Activated CD4-positive, alpha-beta T cell treated with anti-CD3 and anti-CD28 coated beads, Interleukin-2, Interleukin-4, amounts not matched to agents 100 ng/mL and 50 ng/mL, durations not matched to agents 16 hours and 8 hours (primary cell): ENCODE data around the gene C16orf74.

Experiments
- DNase-seq: peaks from one replicate; pipeline ENCODE4 v3.0.0-alpha.2; 2020; ENCODE audit warnings: low spot score

C16orf74 gene

DNA sequence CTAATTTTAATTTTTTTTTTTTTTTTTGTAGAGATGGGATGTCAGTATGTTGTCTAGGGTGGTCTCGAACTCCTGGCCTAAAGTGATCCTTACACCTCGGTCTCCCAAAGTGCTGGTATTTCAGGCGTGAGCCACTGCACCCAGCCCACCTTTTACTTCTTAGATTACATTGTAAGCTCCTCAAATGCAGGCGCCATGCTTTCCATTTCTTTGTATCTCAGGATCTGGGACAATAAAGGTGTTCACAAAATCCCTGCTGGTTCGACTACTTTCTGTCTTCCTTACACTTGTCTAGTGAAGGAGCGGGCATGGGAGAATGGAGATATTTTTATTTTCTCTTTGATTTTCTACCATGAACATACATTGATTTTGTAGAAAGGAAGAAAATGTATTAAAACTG lies 23.2 kb upstream of the C16orf74 start:
- DNase-seq = no peak

DNA sequence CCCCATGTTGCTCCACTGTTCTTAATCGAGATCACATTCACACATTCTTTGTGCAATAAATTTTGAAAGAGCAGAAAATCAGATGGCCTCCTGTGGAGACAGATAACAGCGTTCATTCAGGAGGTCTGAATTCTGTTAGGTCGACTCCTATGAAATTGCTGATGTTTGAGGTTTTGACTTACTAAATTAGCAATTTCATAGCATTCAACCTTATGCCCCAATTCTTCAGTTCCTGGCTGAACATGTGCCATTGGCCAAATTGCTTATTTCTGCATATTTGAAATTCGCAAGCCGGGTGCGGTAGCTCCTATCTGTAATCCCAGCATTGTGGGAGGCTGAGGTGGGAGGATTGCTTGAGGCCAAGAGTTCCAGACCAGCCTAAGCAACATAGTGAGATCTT lies 22.1 kb upstream of the C16orf74 start:
- no peak for DNase-seq

DNA sequence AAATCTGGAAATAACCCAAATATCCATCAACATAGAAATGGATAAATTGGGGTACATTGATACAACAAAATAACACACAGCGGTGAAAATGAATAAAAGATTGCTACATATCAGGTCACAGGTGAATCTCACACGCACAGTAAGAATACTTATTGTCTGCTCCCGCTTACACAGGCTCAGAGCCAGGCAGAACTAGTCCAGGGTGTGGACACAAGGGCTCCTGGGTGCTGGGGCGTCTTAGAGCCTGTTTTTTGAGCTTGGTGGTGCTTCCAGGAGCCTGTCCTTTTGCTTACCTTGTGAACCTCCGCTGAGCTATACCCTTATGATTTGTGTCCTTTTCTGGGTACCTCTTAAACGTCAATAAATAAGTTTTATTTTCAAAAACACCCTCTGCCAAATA lies 19.8 kb upstream of the C16orf74 start:
- no peak for DNase-seq

DNA sequence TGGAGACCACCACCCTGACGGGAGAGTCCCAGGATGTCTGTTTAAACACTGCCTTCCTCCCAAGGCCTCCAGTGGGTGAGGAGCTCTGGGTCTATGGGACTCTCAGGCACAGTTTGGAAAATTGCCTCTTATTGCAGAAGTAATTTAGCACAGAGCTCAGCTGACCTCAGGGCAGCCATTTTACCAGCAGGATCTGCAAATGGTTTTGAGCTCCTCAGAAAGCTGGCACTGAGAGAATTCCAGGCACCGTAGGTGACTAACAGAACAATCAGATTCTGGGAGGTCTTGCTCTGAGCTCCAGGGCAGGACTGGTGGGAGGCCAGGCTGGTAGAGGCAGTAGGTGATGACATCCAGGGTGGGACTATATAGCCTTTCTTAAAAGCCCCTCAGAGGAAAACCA lies 17.3 kb upstream of the C16orf74 start:
- no peak for DNase-seq

DNA sequence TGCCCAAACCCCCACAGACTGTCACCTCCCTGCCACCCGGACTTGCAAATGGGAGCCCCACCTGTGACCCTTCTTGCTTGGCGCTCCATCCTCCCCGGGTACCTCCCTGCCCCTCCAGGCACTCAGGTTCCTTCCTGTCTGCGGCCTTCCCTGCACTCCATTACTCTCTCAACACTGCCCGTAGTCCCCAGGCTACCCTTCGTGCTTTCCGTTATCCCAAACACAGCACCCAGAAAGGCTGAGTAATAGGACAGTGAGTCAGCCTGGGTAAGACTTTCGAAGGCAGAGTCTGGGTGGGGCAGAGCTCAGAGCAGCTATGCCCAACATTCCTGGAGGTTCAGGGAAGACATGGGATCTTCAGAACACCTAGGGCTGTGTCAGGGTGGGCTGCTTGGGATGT lies 16.6 kb upstream of the C16orf74 start:
- no peak for DNase-seq

DNA sequence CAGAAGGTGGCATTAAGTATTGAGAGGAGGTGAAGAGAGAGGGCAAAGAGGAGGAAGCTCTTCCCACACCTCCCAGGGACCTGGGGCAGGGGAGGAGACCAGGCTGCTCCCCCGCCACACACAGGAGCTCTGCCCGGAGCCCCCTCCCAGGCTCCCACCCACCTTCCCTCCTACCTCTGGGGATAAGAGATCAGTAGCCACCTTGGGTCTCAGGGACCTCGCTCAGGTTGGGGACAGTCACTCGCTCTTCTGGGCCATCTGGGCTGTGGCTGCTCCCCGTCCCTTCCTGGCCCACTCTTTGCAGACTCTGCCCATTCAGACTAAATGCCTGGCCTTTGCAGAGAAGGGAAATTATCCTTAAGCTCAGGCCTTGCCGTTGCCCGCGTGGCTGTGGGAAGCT lies 14.9 kb upstream of the C16orf74 start:
- no peak for DNase-seq

DNA sequence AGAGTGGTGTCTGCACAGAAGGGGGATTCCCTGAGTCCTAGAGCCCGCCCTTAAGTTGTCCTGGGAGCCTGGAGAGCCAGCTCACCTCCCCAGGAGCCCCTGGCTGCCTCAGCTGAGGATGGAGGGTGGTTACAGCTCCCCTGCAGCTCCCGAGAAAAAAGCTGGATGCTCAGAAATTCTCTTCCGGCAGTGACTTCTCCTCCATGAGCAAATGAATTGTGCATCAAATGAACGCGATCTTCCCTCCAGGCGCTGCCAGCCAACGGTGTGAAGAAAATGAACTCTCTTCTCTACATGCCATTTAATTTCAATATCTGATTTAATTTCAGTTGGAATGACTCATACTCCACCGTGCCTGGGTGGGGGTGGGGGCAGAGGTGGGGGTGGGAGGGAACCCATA lies 14.3 kb upstream of the C16orf74 start:
- no peak for DNase-seq

DNA sequence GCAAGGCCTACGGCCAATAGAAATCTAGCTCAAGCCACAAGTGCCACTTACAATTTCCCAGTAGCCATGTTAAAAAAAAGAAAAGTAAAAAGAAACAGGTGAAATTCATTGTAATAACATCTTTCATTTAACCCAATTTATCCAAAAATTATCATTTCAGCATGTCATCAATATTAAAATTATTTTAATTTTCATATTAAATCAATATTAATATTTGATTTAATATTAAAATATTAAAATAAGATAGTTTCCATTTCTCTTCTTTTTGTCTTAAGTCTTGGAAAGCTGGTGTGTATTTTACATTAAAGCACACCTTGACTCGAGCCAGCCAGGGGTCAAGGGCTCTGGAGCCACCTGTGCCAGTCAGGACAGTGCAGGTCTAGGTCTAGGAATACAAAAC lies 12.7 kb upstream of the C16orf74 start:
- no peak for DNase-seq

DNA sequence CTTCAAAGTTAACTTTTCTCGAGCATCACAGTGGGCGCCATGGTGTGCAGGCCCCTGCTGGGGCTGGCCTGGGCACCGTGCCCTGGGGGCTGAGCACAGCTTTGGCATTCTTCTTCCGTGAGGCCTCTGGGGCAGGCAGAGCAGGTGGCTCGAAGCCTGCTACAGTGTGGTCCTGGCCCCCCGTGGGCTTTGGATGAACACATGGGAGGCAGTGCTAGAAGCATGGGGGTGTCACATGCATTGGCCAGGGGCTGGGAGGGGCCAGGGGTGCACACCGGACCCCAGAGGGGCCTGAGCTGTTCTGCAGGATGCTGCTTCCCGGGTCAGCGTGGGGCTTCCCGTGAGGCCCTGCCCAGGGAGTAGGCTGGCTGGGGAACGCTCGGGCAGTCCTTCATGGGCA lies 12.1 kb upstream of the C16orf74 start:
- no peak for DNase-seq

DNA sequence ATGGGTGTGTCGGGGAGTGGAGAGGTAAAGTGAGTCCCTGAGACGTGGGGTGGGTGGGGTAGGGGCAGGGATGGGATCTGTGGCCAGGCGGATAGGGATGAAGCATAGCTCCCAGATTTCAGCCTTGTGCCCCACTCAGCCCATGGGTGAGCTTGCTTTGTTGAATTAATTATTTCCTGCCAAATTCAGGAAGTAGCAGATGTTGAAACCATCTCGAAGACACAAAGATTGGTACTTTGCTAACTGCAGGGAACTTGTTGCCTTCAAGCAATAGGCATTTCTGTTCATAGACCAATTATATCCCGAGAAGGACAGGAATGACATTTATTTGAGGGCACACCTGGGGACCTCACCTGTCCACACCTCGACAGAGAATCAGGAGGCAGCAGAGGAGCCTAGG lies 11.0 kb upstream of the C16orf74 start:
- no peak for DNase-seq

DNA sequence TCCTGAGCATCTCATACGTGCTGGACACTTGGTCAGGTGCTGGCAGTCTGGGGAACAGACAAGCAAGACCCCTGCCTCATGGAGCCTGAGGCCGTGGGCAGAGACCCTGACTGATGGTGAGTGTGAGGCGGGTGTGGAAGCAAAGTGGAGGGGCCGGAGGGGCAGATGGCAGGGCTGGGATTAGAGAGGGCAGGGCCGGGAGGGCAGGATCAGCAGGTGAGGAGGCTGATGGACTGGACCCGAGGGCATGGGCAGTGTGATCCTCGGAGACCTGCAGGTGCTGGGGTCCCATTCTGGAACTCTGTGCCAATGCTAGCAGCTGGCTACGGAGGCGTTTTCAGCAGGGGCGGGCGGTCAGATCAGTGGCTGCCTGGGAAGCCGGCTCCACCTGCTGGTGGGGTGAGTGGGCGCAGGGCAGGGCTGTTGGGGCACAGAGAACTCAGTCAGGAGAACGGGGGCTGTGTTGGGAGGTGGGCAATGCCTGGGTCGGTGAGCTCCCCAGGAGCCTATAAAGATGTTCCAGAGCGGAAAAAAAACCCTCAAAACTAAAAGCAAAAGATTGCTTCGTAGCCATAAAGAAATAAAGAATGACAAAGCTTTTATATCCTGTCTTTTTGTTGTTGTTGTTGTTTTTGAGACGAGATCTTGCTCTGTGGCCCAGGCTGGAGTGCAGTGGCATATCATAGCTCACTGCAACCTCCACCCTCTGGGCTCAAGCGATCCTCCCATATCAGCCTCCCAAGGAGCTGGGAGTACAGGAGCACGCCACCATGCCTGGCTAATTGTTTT lies 8.9 kb upstream of the C16orf74 start:
- peak; percentile 12 for DNase-seq

DNA sequence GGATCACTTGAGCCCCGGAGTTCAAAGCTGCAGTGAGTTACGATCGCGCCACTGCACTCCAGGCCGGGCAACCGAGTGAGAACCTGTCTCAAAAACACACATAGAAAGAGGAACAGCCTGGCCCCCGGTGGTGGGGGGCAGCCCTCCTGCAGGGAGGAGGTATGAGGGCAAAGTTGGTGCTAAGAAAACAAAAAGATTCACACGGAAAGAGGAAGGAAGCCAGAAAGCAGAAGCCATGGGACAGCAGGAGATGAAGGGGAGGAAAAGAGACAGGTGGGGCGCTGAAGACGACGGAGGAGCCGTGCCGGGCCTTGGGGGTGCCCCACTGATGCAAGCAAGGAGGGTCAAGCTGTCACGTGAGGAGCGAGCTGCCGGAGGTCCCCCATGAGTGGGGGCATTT lies 8.2 kb upstream of the C16orf74 start:
- no peak for DNase-seq

DNA sequence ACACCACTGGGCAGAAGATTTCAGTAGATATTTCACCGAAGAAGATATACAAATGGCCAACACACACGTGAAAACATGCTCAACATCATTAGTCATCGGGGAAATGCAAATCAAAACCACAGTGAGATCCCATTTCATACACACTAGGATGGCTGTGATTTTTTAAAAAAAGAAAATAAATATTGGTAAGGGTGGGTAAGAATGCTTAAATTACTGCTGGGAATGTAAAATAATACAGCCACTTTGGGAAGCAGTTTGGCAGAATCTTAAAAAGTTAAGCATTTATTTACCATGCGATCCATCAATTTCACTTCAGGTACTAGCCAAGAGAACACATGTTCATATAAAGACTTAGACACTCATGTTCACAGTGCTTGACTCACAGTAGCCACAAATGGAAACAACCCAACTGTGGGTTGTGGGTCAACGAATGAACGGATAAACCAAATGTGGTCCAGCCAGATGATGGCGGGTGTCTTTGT lies 6.5 kb upstream of the C16orf74 start:
- DNase-seq = peak; percentile 27

DNA sequence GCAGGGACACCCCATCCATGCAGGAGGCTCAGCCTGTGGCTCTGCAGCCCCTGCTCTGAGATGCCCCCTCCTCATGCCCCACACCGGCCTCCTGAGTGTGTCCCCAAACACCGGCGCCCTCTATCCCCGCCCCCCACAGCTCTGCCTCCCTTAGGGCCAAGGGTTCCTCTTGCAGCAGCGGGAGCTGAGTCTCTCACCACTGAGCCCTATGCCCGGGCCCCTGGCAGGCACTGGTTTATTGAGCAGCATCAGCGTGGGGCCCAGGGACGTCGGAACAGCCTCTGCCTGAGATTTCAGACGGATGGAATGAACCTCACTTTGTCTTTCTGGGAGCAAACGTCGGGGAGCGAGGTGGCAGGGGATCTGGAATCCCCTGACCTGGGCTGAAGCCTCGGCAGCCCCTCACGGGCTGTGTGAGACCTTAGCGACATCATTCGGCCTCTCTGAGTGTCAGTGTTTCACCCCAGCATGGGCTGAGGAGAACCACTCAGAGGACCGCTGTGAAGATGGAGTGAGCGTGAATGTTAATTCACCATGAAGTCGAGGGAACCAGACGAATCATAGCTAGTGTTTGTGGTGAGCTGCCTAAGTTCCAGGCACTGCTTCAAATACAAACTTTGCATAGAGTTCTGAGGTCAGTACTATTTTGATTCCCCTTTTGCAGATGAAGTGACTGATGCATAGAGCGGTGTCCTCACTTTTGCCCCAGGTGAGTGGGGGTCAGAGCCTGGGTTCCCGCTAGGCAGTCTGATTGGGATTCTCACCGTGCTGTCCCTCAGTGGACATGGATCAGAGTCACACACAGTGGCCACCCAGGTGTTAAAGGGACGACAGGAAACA lies 5.3 kb upstream of the C16orf74 start:
- no peak for DNase-seq

DNA sequence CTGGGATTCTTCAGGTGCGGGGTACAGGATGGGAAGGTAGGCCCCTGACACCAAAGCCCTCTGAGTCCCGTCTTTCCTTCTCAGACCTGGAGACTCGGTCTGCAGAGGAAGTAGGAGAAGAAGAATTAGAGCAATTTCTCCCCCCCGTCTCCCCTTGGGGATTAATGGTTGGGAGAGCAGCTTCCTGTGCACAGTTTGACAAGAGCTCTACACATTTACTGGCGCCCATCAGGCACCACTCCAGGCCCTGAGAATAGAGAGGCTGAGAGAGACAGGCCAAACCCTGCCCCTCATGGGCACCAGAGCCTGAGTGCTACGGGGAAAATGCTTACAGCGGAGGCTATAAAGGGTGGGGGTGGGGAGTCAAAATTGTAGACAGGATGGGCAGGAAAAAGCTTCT lies 3.5 kb upstream of the C16orf74 start:
- no peak for DNase-seq

DNA sequence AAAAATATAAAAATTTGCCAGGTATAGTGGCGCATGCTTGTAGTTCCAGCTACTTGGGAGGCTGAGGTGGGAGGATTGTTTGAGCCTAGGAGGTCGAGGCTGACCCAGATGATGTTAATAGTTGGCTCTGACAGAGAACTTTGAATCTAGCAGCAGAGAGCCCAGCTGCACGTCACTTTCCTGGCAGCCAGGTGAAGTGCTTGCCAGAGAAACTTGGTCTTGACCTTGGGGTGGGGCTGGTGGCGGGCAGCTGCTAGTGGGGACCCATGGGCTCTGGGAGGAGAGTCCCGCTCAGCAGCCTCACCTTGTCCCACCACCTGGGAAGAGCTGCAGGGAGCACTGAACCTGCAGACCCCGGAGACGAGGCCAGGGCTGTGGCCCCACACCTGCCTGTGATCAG lies 3.1 kb upstream of the C16orf74 start:
- no peak for DNase-seq

DNA sequence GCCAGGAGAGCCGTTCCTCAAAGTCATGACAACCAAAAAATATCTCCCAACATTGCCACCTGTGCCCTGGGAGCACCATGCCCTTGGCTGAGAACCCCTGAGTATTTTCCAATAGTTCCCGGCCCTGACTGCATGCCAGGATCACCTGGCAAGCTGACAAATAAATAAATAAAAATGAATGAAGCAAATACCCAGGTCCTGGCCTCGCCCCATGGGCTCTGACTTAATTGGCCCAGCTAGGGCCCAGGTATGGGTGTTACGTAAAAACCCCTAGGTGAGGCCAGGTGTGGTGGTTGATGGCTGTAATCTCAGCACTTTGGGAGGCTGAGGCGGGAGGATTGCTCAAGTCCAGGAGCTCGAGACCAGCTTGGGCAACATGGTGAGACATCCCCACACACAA lies 2.7 kb upstream of the C16orf74 start:
- DNase-seq = no peak

DNA sequence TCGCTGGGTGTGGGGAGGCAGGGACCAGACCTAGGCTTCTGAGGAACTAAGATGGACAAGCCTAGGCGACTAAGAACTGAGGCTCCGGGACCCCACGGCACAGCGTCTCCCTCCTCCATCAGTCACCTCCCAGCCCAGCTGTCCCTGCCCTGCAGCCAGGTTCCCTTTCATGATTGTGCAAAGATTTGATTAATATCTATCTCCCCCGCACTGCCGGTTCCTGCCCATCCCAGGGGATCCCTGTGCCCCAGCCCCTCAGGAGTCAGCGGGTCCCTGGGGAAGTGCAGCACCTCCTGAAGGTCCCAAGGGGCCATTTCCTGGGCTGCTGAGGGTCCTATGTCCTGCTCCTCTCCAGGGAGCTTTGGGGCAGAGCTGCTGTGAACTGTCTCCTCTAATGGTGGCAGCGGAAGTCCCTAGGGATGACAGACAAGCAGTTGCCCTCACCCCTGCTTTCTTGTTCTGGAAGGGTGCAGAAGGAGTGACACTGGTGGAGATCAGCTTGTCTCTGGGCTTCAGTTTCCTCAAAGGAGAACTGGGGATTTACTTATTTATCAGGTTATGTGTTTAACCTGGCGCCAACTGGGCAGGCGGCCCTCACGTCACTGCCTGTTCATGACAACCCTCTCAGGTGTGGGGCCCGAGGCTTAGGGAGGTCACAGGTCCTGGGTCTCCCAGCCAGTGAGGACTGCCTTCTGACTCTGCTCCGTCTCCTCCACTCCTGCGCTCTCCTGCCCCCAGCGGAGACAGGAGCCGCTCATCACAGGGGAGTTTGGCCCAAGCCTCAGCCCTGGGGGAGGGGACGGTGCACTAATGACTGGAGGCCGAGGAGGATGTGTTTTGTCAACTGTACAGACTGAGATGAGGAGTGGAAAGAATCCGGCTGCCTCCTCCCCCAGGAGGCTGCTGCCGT lies 1.9 kb upstream of the C16orf74 start:
- DNase-seq = no peak

DNA sequence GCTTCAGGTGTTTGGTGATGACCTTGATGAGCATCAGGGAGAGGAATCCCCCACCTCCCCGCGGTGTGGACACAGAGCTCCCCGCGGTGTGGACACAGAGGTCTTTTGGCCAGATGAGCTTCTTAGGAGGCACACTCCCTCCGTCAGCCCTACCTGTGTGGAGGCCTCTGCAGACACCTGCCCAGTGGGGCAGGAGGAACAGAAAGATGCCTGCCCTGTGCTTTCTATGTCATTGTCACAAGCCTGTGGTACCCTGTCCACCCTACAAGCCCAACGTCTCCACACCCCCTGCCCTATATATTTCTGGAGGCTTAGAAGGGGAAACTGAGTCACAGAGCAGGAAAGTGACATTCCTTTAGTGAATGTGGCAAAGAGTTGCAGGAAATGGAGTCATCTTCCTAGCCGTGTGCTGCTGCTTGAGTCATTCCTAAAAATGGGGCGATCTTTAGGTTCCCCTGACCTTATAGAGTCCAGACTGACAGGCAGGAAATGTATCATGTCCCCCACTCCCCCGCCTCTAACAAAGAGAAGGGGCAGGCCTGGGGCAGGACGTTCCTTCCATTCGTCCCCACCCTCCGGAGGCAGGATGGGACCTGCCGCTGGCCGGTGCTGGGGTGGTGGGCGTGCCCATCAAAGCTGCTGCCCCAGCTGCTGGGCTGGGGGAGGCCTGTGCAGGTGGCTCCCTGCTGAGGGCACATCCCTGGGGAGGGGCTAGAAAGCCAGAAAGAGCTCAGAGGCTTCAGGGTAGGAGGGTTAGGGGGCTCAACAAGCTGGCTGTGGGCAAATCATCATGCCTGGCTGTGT lies 1.0 kb upstream of the C16orf74 start:
- DNase-seq = no peak

DNA sequence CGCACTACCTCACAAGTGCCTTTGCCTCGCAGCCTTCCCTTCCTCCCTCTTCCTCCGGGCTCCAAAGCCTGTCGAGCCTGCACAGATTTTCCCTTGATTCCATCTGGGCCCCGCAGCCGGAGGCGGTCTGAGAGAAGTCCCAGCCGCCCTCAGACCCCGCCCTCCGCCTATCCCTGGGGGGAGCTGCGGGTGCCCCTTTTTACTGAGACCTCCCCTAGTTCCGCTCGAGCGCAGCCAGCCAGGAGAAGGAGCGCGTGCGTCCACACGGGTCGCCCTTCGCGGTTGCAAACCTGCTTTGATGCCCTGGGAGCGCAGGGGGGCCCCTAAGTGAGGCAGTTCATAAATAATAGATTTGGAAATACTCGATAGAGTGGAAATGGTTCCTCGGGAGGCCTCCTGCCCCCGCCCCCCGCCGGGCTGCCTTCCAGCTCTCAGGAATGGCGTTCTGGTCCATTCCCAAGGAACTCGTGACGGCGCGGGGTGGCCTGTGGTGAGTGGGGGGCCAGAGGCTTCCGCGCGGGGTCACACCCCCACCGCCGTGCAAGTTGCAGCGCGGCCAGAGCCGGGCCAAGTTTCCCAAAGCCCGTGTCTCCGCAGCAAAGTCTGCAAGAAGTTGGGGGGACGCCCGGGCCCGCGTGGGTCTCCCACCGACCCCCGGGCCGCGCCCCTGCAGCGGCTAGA lies 610 bp downstream of the C16orf74 start:
- no peak for DNase-seq

DNA sequence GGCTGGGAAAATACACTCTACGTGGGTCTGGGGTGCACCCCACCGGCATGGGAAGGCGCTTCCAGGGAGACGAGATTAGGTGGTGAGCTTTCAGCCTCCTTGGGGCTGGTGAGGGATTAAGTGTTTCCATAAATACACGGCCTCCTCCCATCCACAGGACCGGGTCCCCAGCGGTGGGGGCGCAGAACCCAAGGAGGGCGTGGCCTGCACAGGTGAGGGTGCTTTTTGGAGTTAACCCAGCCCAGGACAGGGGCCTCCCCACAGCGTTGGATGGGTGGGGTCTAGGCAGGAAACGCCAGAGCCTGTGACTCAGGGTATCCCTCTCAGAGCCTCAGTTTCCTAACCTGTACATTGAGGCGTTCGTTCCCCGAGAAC lies 1.1 kb downstream of the C16orf74 start:
- DNase-seq = no peak
